H1 (cell line): Measurements from ENCODE around the gene IQCE. TPM values are rescaled to one million over a fixed set of nuclear protein-coding genes. Genes with fewer than 3 reads are reported as not detected.

Source experiments
- CTCF ChIA-PET: fragments of 300-600 bp; sonication (Branson Sonifier 250); formaldehyde crosslinking; loops from one replicate; lab custom pipeline; 2021; ENCODE audit not compliant: partially characterized antibody; lab: Charles Lee
- POLR2A ChIA-PET: fragments of 300-600 bp; sonication (Branson Sonifier 250); formaldehyde crosslinking; loops from one replicate; lab custom pipeline; 2021; ENCODE audit warnings: inconsistent platforms; ENCODE audit not compliant: partially characterized antibody; lab: Charles Lee
- DNase-seq, 2 experiments: peaks; one replicate each; pipeline versions ENCODE4 v3.0.0 to v3.0.0-alpha.2; 2010 to 2022; ENCODE audit warnings: low spot score in 2 of 2, low read depth in 1 of 2, mixed read lengths in 1 of 2
- FAIRE-seq: peaks from 2 replicates; lab custom pipeline; 2011; peaks lifted over from hg19 to GRCh38; lab: Jason Lieb, UNC
- H2AFZ ChIP-seq: 2 replicates; pipeline ENCODE4 v1.8.1; 2012; ENCODE audit warnings: low read length, inconsistent platforms
- H2AK5ac ChIP-seq: 2 replicates; pipeline ENCODE4 v1.6.1; 2013; ENCODE audit warnings: low read depth, low read length
- H2BK120ac ChIP-seq: replicated peaks from 2 replicates; pipeline ENCODE3; 2013; ENCODE audit warnings: low read depth, low read length, inconsistent platforms
- H2BK12ac ChIP-seq: 2 replicates; pipeline ENCODE4 v1.6.1; 2013; ENCODE audit warnings: low read depth, low read length
- H2BK15ac ChIP-seq: 2 replicates; pipeline ENCODE4 v1.6.1; 2013; ENCODE audit warnings: low read length
- H2BK20ac ChIP-seq: 2 replicates; pipeline ENCODE4 v1.6.1; 2013; ENCODE audit warnings: low read length
- H2BK5ac ChIP-seq: 2 replicates; pipeline ENCODE4 v1.6.1; 2013; ENCODE audit warnings: low read depth, low read length
- H3K14ac ChIP-seq: 2 replicates; pipeline ENCODE4 v1.6.1; 2013; ENCODE audit warnings: inconsistent platforms; ENCODE audit not compliant: insufficient read length
- H3K18ac ChIP-seq: 2 replicates; pipeline ENCODE4 v1.6.1; 2013; ENCODE audit warnings: low read length; ENCODE audit errors: extremely low read depth
- H3K23ac ChIP-seq: 2 replicates; pipeline ENCODE4 v1.6.1; 2013; ENCODE audit warnings: inconsistent platforms; ENCODE audit not compliant: insufficient read length
- H3K23me2 ChIP-seq: 2 replicates; pipeline ENCODE4 v1.6.1; 2013; ENCODE audit warnings: low read depth, low read length
- H3K27ac ChIP-seq: 2 replicates; pipeline ENCODE4 v1.6.1; 2011; ENCODE audit warnings: low read depth, low read length, inconsistent platforms
- H3K27me3 ChIP-seq, 4 experiments: replicated peaks in 1 of 4; 1 replicate in 1 of 4; 2 replicates in 3 of 4; pipeline versions ENCODE4 v1.6.1 to v1.8.1; 2011 to 2013; ENCODE audit warnings: low read length in 3 of 4, mild to moderate bottlenecking in 3 of 4, inconsistent platforms in 2 of 4, mixed read lengths in 2 of 4, moderate library complexity in 1 of 4; ENCODE audit not compliant: control insufficient read depth in 3 of 4, insufficient read depth in 3 of 4; ENCODE audit errors: extremely low read depth in 1 of 4
- H3K36me3 ChIP-seq, 4 experiments: 2 replicates each; pipeline versions ENCODE4 v1.6.1 to v1.8.1; 2011 to 2013; ENCODE audit warnings: mild to moderate bottlenecking in 4 of 4, low read length in 3 of 4, moderate library complexity in 2 of 4, control low read depth in 1 of 4, inconsistent platforms in 1 of 4; ENCODE audit not compliant: insufficient read depth in 4 of 4, control insufficient read depth in 2 of 4
- H3K4ac ChIP-seq: replicated peaks from 2 replicates; pipeline ENCODE3; 2013; ENCODE audit warnings: low read length, low read depth, mixed read lengths, inconsistent platforms; ENCODE audit not compliant: insufficient read length
- H3K4me1 ChIP-seq, 4 experiments: replicated peaks in 1 of 4; 1 replicate in 1 of 4; 2 replicates in 3 of 4; pipeline versions ENCODE4 v1.6.1 to v1.8.1; 2011 to 2013; ENCODE audit warnings: low read length in 3 of 4, inconsistent platforms in 2 of 4, mixed read lengths in 1 of 4; ENCODE audit not compliant: insufficient read depth in 4 of 4, control insufficient read depth in 3 of 4
- H3K4me2 ChIP-seq, 2 experiments: 2 replicates each; pipeline versions ENCODE4 v1.6.1 to v1.8.1; 2011 to 2013; ENCODE audit warnings: low read depth in 2 of 2, low read length in 2 of 2, control low read depth in 1 of 2, inconsistent platforms in 1 of 2, mild to moderate bottlenecking in 1 of 2; ENCODE audit not compliant: insufficient read depth in 1 of 2
- H3K4me3 ChIP-seq, 4 experiments: fragments of 200-600, 300-600 bp in 1 of 4; sonication (generic), shearing (Covaris generic), sonication (Bioruptor Twin) in 1 of 4; 2 replicates each; pipeline versions ENCODE4 v1.5.1 to v1.8.1; 2011 to 2016; ENCODE audit warnings: low read length in 4 of 4, low read depth in 3 of 4, control low read depth in 2 of 4, inconsistent platforms in 2 of 4, mild to moderate bottlenecking in 2 of 4, mixed read lengths in 1 of 4, moderate library complexity in 1 of 4; ENCODE audit not compliant: insufficient read depth in 2 of 4; ENCODE audit errors: extremely low read depth in 1 of 4
- H3K56ac ChIP-seq: replicated peaks from 2 replicates; pipeline ENCODE3; 2013; ENCODE audit warnings: low read depth, mild to moderate bottlenecking, mixed read lengths, low read length, inconsistent platforms; ENCODE audit not compliant: insufficient read length
- H3K79me1 ChIP-seq: 2 replicates; pipeline ENCODE4 v1.6.1; 2013; ENCODE audit warnings: low read depth, low read length, control low read depth
- H3K79me2 ChIP-seq, 2 experiments: 2 replicates each; pipeline versions ENCODE4 v1.6.1 to v1.8.1; 2012 to 2013; ENCODE audit warnings: low read length in 2 of 2, mild to moderate bottlenecking in 2 of 2, inconsistent platforms in 1 of 2; ENCODE audit not compliant: insufficient read depth in 2 of 2, control insufficient read depth in 1 of 2
- H3K9ac ChIP-seq, 4 experiments: replicated peaks in 1 of 4; 1 replicate in 1 of 4; 2 replicates in 3 of 4; pipeline versions ENCODE4 v1.6.1 to v1.8.1; 2011 to 2013; ENCODE audit warnings: low read depth in 3 of 4, low read length in 3 of 4, control low read depth in 2 of 4, mild to moderate bottlenecking in 2 of 4, moderate library complexity in 2 of 4, inconsistent platforms in 1 of 4; ENCODE audit errors: extremely low read depth in 1 of 4
- H3K9me3 ChIP-seq, 2 experiments: 2 replicates each; pipeline versions ENCODE4 v1.6.1 to v1.8.1; 2012 to 2013; ENCODE audit warnings: mild to moderate bottlenecking in 2 of 2, moderate library complexity in 2 of 2, control low read depth in 1 of 2, inconsistent platforms in 1 of 2, low read depth in 1 of 2, low read length in 1 of 2, mixed read lengths in 1 of 2; ENCODE audit not compliant: insufficient read depth in 2 of 2
- H4K20me1 ChIP-seq, 2 experiments: replicated peaks in 1 of 2; 2 replicates each; pipeline versions ENCODE3 to v1.8.1; 2011 to 2013; ENCODE audit warnings: inconsistent platforms in 2 of 2, low read length in 2 of 2, mild to moderate bottlenecking in 1 of 2; ENCODE audit not compliant: insufficient read depth in 2 of 2, control insufficient read depth in 1 of 2
- H4K5ac ChIP-seq: 2 replicates; pipeline ENCODE4 v1.6.1; 2013; ENCODE audit warnings: low read length, low read depth, mixed read lengths, inconsistent platforms; ENCODE audit not compliant: insufficient read length
- H4K8ac ChIP-seq: 2 replicates; pipeline ENCODE4 v1.8.0; 2013; ENCODE audit warnings: mild to moderate bottlenecking, moderate library complexity, low read length, inconsistent platforms; ENCODE audit not compliant: insufficient read depth; ENCODE audit errors: extremely low read depth
- H4K91ac ChIP-seq: replicated peaks from 2 replicates; pipeline ENCODE3; 2013; ENCODE audit warnings: low read length, mixed read lengths, inconsistent platforms; ENCODE audit not compliant: insufficient read length
- BCL11A ChIP-seq, 2 experiments: IDR thresholded peaks; one replicate each; pipeline ENCODE4 v1.6.1; 2011; ENCODE audit warnings: low read depth in 2 of 2, low read length in 2 of 2, mild to moderate bottlenecking in 2 of 2
- CBX5 ChIP-seq: fragments of 300-800, 300-1000 bp; sonication (generic); IDR thresholded peaks from 2 replicates; pipeline ENCODE4 v1.7.1; 2016; ENCODE audit warnings: antibody characterized with exemption, low read length, low read depth
- GABPA ChIP-seq: IDR thresholded peaks from 2 replicates; pipeline ENCODE4 v1.6.1; 2011; ENCODE audit warnings: mild to moderate bottlenecking, low read length, moderate library complexity, borderline replicate concordance; ENCODE audit not compliant: insufficient read depth
- HDAC2 ChIP-seq, 2 experiments: fragments of 300-600 bp in 1 of 2; sonication (generic) in 1 of 2; IDR thresholded peaks; 2 replicates each; pipeline ENCODE4 v1.6.1; 2011 to 2012; ENCODE audit warnings: low read depth in 2 of 2, low read length in 2 of 2, mild to moderate bottlenecking in 2 of 2, moderate library complexity in 2 of 2, borderline replicate concordance in 1 of 2, inconsistent platforms in 1 of 2
- JUND ChIP-seq: IDR thresholded peaks from 2 replicates; pipeline ENCODE4 v1.6.1; 2011; ENCODE audit warnings: mild to moderate bottlenecking, improper control_type of control experiment, low read length
- KDM5A ChIP-seq: fragments of 200-600 bp; IDR thresholded peaks from 2 replicates; pipeline ENCODE4 v1.7.1; 2012; ENCODE audit warnings: mild to moderate bottlenecking, low read length, inconsistent platforms, mixed read lengths
- NANOG ChIP-seq: IDR thresholded peaks from 2 replicates; pipeline ENCODE4 v1.6.1; 2011; ENCODE audit warnings: low read length, low read depth, mild to moderate bottlenecking, inconsistent platforms; ENCODE audit not compliant: insufficient read depth, poor library complexity, severe bottlenecking
- PHF8 ChIP-seq: fragments of 200-600 bp; sonication (generic); conservative IDR thresholded peaks from 2 replicates; pipeline ENCODE4 v1.7.1; 2012; ENCODE audit warnings: low read depth, mild to moderate bottlenecking, inconsistent platforms, low read length, moderate library complexity
- POU5F1 ChIP-seq: IDR thresholded peaks from 2 replicates; pipeline ENCODE4 v1.6.1; 2011; ENCODE audit warnings: low read depth, mild to moderate bottlenecking, low read length, moderate library complexity
- SIRT6 ChIP-seq: IDR thresholded peaks from one replicate; pipeline ENCODE4 v1.7.1; 2012; ENCODE audit warnings: low read length, inconsistent platforms
- SIX5 ChIP-seq: IDR thresholded peaks from 2 replicates; pipeline ENCODE4 v1.6.1; 2011; ENCODE audit warnings: mild to moderate bottlenecking, low read depth, low read length
- SRF ChIP-seq: IDR thresholded peaks from 2 replicates; pipeline ENCODE4 v1.6.1; 2011; ENCODE audit warnings: mild to moderate bottlenecking, low read depth, low read length, moderate library complexity
- TCF12 ChIP-seq: IDR thresholded peaks from 2 replicates; pipeline ENCODE4 v1.6.1; 2011; ENCODE audit warnings: low read depth, mild to moderate bottlenecking, low read length
- WGBS, 2 experiments: shearing (Covaris generic) in 1 of 2; methylation state at CpG; one replicate each; pipeline versions ENCODE4 v1.1.6 to v1.1.7; 2013 to 2015; ENCODE audit warnings: low lambda C conversion rate in 2 of 2, mixed read lengths in 2 of 2, inconsistent platforms in 1 of 2, low coverage in 1 of 2, missing lambda C conversion rate in 1 of 2; ENCODE audit not compliant: insufficient replicate concordance in 2 of 2, insufficient coverage in 1 of 2, insufficient read length in 1 of 2; ENCODE audit errors: extremely low coverage in 1 of 2, missing lambda C conversion rate in 1 of 2; 5-methylcytosine and 5-hydroxymethylcytosine counted together
- polyA plus RNA-seq, 7 experiments: library from polyadenylated mRNA; depleted of rRNA in 3 of 7; stranded (reverse) in 5 of 7; unstranded in 2 of 7; fragments of >200 nt in 5 of 7; fragments of 200-250 nt in 2 of 7; gene quantifications; 1 replicate in 5 of 7; 2 replicates in 1 of 7; 4 replicates in 1 of 7; pipeline versions ENCODE4 v1.2.1 to v1.2.3, GENCODE V29; 2011 to 2013; ENCODE audit warnings: missing spikeins in 2 of 7, mixed read lengths in 2 of 7
- total RNA-seq: library from RNA; stranded (reverse); fragmentation: NEBNext Ultra II Directional; extraction: Animal tissue kit (Norgen Biotek cat#: 25700); gene quantifications from 2 replicates; pipeline ENCODE4 v1.2.1, GENCODE V29; 2021

The IQCE gene
- total and polyA plus RNA-seq, 2 of the 8 experiments (the other 6 are each of a cell fraction or from before 2014, with no cell fraction given) = 2.2 to 4.9 TPM

DNA sequence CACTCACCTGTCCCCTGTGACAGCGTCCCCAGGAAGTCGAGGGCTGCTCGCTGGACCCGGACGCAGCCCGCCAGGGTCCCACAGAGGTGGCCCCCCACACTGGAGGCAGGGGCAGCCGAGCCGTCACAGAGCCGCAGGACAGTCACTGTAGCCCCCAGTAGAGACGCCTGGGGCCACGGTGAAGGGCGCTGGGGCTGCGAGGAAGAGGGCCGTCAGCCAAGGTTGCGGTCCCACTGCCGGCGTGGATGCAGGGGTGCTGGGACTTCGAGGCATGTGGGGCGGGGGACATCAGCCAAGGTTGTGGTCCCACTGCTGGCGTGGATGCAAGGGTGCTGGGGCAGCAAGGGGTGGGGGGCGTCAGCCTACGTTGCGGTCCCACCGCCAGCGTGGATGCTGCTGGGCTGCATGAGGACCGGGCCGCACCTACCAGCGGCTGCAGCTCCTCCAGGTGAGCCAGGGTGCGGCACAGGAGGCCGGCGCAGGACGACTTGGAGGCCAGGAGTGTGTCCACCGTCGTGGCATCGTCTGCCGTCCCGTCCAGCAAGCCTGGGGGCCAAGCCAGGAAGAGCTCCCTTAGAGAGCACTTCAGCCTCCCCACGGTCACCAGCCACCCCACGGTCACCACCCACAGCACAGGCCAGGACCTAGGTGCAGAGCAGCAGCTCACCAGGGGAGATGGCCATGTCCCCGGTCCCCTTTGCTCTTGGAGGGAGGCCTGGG is 17.3 kb upstream of the IQCE start:
- POLR2A ChIA-PET = interaction anchor here (1.2 to 7.0 kb wide), 3 partner anchors 10 to 44 kb away, joined by 3 to 68 read pairs (median 8); no protein-coding TSS in a partner anchor
- Histone ChIP-seq H3K9ac (no peak overlapping the region), H2BK120ac (no peak overlapping the region), H4K5ac (no peak overlapping the region), H4K20me1 (peaks cover 0 to 11% of the 10 kb centered on the region in 2 experiments), H3K4ac (no peak overlapping the region), H3K4me2 (no peak overlapping the region), H2AK5ac (no peak overlapping the region), H3K79me1 (peaks cover 3% of the 10 kb centered on the region; the same call in 1 of the 2 replicates), H4K8ac (no peak overlapping the region), H3K27me3 (no peaks in the 10 kb centered on the region), H3K4me3 (no peak overlapping the region), H2AFZ (no peak overlapping the region), H3K36me3 (peaks cover 15 to 57% (median 34%) of the 10 kb centered on the region in 4 experiments), H3K56ac (no peak overlapping the region), H2BK5ac (no peak overlapping the region), H3K23me2 (no peaks in the 10 kb centered on the region), H2BK20ac (no peak overlapping the region), H4K91ac (no peak overlapping the region), H3K14ac (no peak overlapping the region), H3K18ac (no peak overlapping the region), H3K9me3 (no peaks in the 10 kb centered on the region), H2BK12ac (no peak overlapping the region), H3K27ac (no peak overlapping the region), H3K23ac (no peak overlapping the region), H3K79me2 (no peaks in the 10 kb centered on the region), H3K4me1 (no peaks in the 10 kb centered on the region), H2BK15ac (no peak overlapping the region)
- FAIRE-seq (no peak), DNase-seq (no peak)
- CTCF ChIA-PET = interaction anchor here (0.6 to 2.2 kb wide), 5 partner anchors 10 to 90 kb away, joined by 3 to 13 read pairs (median 9); no protein-coding TSS in a partner anchor
- 97% methylated on average over 32 of the region's 40 CpGs; no CpG with 5 or more reads in 1 of the 2 experiments for WGBS, 2 experiments
- TF ChIP-seq POU5F1 (no peak), GABPA (no peak), SIX5 (no peak), SRF (no peak), CBX5 (no peak), PHF8 (no peak), TCF12 (no peak), BCL11A (IDR thresholded peaks at IDR 0.05; ENCODE audit: low read depth in 2 of 2, low read length in 2 of 2) (no peak), SIRT6 (no peak), HDAC2 (IDR thresholded peaks at IDR 0.05; ENCODE audit: borderline replicate concordance in 1 of 2, low read depth in 2 of 2, low read length in 2 of 2) (no peak), JUND (no peak), NANOG (no peak), KDM5A (no peak)
